K562 (cell line): ENCODE data around the gene SERGEF. TPM values are rescaled to one million over a fixed set of nuclear protein-coding genes. Genes with fewer than 3 reads are reported as not detected.

ENCODE experiments used
- ATAC-seq: fragments of 200-7000 bp; cut with Tn5 transposase; 3 replicates; pipeline ENCODE4 v1.9.1; 2020; ENCODE audit warnings: moderate library complexity
- BruUV-seq: library from RNA; stranded (reverse); fragments of 400-500 nt; replicated peaks from 2 replicates; lab custom pipeline; 2021; lab: Mats Ljungman, UMichigan
- CTCF ChIA-PET: fragments of 300-600 bp; formaldehyde crosslinking; extraction: SDS; loops from one replicate; lab custom pipeline; 2021; ENCODE audit warnings: low intra/inter-chr PET ratio; lab: Yijun Ruan, JAX
- POLR2A ChIA-PET: fragments of 300-600, 350-650 bp; sonication (Branson Sonifier 250); formaldehyde crosslinking; extraction: SDS; loops from one replicate; lab custom pipeline; 2021; ENCODE audit warnings: antibody characterized with exemption, inconsistent platforms; lab: Yijun Ruan, JAX
- DNase-seq, 4 experiments: peaks; one replicate each; pipeline versions ENCODE4 v3.0.0 to v3.0.0-alpha.2; 2011 to 2018; ENCODE audit warnings: low spot score in 3 of 4, mixed read lengths in 3 of 4; ENCODE audit errors: extremely low read depth in 1 of 4
- FAIRE-seq: peaks from 2 replicates; lab custom pipeline; 2011; peaks lifted over from hg19 to GRCh38; lab: Jason Lieb, UNC
- H2AFZ ChIP-seq: 2 replicates; pipeline ENCODE4 v1.6.0; 2011; ENCODE audit warnings: low read depth, low read length, control low read depth, inconsistent platforms
- H3K27ac ChIP-seq: fragments of 200-600 bp; 3 replicates; pipeline ENCODE4 v1.8.0; 2011; ENCODE audit warnings: low read depth, mild to moderate bottlenecking, control low read depth, inconsistent platforms, low read length, moderate library complexity, mixed read lengths; ENCODE audit errors: extremely low read depth
- H3K27me3 ChIP-seq, 2 experiments: fragments of 300-600 bp in 1 of 2; 2 replicates in 1 of 2; 3 replicates in 1 of 2; pipeline versions ENCODE4 v1.6.0 to v1.8.0; 2011; ENCODE audit warnings: inconsistent platforms in 2 of 2, low read length in 2 of 2, mild to moderate bottlenecking in 1 of 2, mixed read lengths in 1 of 2, moderate library complexity in 1 of 2; ENCODE audit not compliant: control insufficient read depth in 2 of 2, insufficient read depth in 2 of 2
- H3K36me3 ChIP-seq: fragments of 300-600 bp; 3 replicates; pipeline ENCODE4 v1.8.0; 2011; ENCODE audit warnings: mild to moderate bottlenecking, low read length, inconsistent platforms; ENCODE audit not compliant: control insufficient read depth, insufficient read depth
- H3K4me1 ChIP-seq, 2 experiments: fragments of 200-600 bp in 1 of 2; replicated peaks in 1 of 2; 2 replicates in 1 of 2; 3 replicates in 1 of 2; pipeline versions ENCODE4 v1.5.1 to v1.8.0; 2011; ENCODE audit warnings: inconsistent platforms in 2 of 2, low read length in 2 of 2, mild to moderate bottlenecking in 1 of 2, mixed read lengths in 1 of 2, moderate library complexity in 1 of 2; ENCODE audit not compliant: control insufficient read depth in 2 of 2, insufficient read depth in 2 of 2
- H3K4me2 ChIP-seq: 2 replicates; pipeline ENCODE4 v1.6.1; 2011; ENCODE audit warnings: low read length, control low read depth, inconsistent platforms, mixed read lengths; ENCODE audit not compliant: insufficient read depth
- H3K4me3 ChIP-seq: fragments of 200-600 bp; sonication (generic), shearing (Covaris generic); 2 replicates; pipeline ENCODE4 v1.5.1; 2016; ENCODE audit warnings: control low read depth, inconsistent platforms
- H3K79me2 ChIP-seq: fragments of 200-600 bp; 3 replicates; pipeline ENCODE4 v1.8.0; 2011; ENCODE audit warnings: low read length, inconsistent platforms; ENCODE audit not compliant: control insufficient read depth, insufficient read depth
- H3K9ac ChIP-seq, 2 experiments: 2 replicates each; pipeline versions ENCODE4 v1.6.0 to v1.6.1; 2011; ENCODE audit warnings: low read depth in 2 of 2, low read length in 2 of 2, control low read depth in 1 of 2, inconsistent platforms in 1 of 2, mild to moderate bottlenecking in 1 of 2, mixed read lengths in 1 of 2; ENCODE audit not compliant: insufficient read depth in 1 of 2
- H3K9me1 ChIP-seq: one replicate; pipeline ENCODE4 v1.6.0; 2011; ENCODE audit warnings: inconsistent platforms, mild to moderate bottlenecking, low read length, moderate library complexity; ENCODE audit not compliant: control insufficient read depth, insufficient read depth
- H3K9me3 ChIP-seq: replicated peaks from 2 replicates; pipeline ENCODE4 v1.5.1; 2011; ENCODE audit warnings: low read depth, low read length, inconsistent platforms; ENCODE audit not compliant: control insufficient read depth, insufficient read depth
- H4K20me1 ChIP-seq: replicated peaks from 2 replicates; pipeline ENCODE4 v1.6.1; 2011; ENCODE audit warnings: low read length, inconsistent platforms, mixed read lengths; ENCODE audit not compliant: control insufficient read depth, insufficient read depth
- CEBPB ChIP-seq: fragments of 450-650 bp; IDR thresholded peaks from 2 replicates; pipeline ENCODE4 v1.6.1; 2016; ENCODE audit warnings: missing genetic modification characterization, missing compliant biosample characterization
- CEBPG ChIP-seq, 3 experiments: fragments of 200-800 bp in 1 of 3; sonication (Bioruptor generic) in 1 of 3; sonication (generic) in 1 of 3; formaldehyde crosslinking in 1 of 3; IDR thresholded peaks in 2 of 3; conservative IDR thresholded peaks in 1 of 3; 2 replicates each; pipeline versions ENCODE4 v1.6.1 to v1.8.0; 2016 to 2022; ENCODE audit warnings: missing compliant biosample characterization in 2 of 3, missing genetic modification characterization in 2 of 3, mild to moderate bottlenecking in 1 of 3, missing genetic modification reagents in 1 of 3
- FOSL1 ChIP-seq: fragments of 200-800 bp; sonication (Bioruptor generic); conservative IDR thresholded peaks from 2 replicates; pipeline ENCODE4 v1.6.1; 2016; ENCODE audit warnings: missing genetic modification characterization, missing compliant biosample characterization
- KAT8 ChIP-seq: fragments of 450-650 bp; IDR thresholded peaks from 2 replicates; pipeline ENCODE4 v1.6.1; 2016; ENCODE audit warnings: low read depth, mild to moderate bottlenecking
- MAFG ChIP-seq: fragments of 450-650 bp; conservative IDR thresholded peaks from 2 replicates; pipeline ENCODE4 v1.6.1; 2016; ENCODE audit warnings: missing genetic modification characterization, missing compliant biosample characterization
- NFE2 ChIP-seq: IDR thresholded peaks from 2 replicates; pipeline ENCODE4 v1.6.1; 2014; ENCODE audit warnings: antibody characterized with exemption, low read depth
- SMAD4 ChIP-seq: fragments of 250-450 bp; sonication (Bioruptor Pico); conservative IDR thresholded peaks from 2 replicates; pipeline ENCODE4 v1.8.0; 2021; ENCODE audit warnings: inconsistent platforms, mild to moderate bottlenecking, moderate library complexity
- WGBS: fragments of 100-300 bp; shearing (Covaris generic); methylation state at CpG from one replicate; pipeline ENCODE4 v1.1.6; 2016; ENCODE audit warnings: low coverage, mixed read lengths; ENCODE audit not compliant: insufficient coverage; ENCODE audit errors: missing lambda C conversion rate; 5-methylcytosine and 5-hydroxymethylcytosine counted together
- in situ Hi-C: fragments of 300-500 bp; cut with MboI; formaldehyde crosslinking; loops from 4 replicates; pipeline ENCODE4 v1.15.0; 2018; ENCODE audit warnings: inconsistent platforms, mixed read lengths
- intact Hi-C: fragments of 100-400 bp; cut with micrococcal nuclease; formaldehyde crosslinking; loops from 2 replicates; pipeline ENCODE4 v1.14.2; 2022
- polyA plus RNA-seq, 8 experiments: library from polyadenylated mRNA; depleted of rRNA in 4 of 8; stranded (reverse) in 5 of 8; unstranded in 3 of 8; fragments of >200 nt; fragmentation: Nextera tagmentation in 2 of 8; fragmentation: Illumina TruSeq in 1 of 8; extraction: Ambion mirVana in 2 of 8; extraction: Trizol in 1 of 8; gene quantifications; 2 replicates each; pipeline versions ENCODE4 v1.2.1 to v1.2.3, GENCODE V29; 2011 to 2014; ENCODE audit warnings: inconsistent platforms in 1 of 8, missing spikeins in 1 of 8
- total RNA-seq, 7 experiments: library from RNA; depleted of rRNA in 6 of 7; stranded (reverse); fragments of >200 nt in 6 of 7; fragmentation: Illumina TruSeq in 2 of 7; extraction: Trizol in 2 of 7; gene quantifications; 2 replicates each; pipeline versions ENCODE4 v1.2.1 to v1.2.3, GENCODE V29; 2011 to 2021; ENCODE audit warnings: low replicate concordance in 1 of 7
- TF ChIP-seq, protein P1 (sequence below), 2 experiments: fragments of 450-650 bp in 1 of 2; sonication (generic) in 1 of 2; formaldehyde crosslinking in 1 of 2; IDR thresholded peaks in 1 of 2; conservative IDR thresholded peaks in 1 of 2; 2 replicates each; pipeline versions ENCODE4 v1.6.1 to v1.8.1; 2016 to 2023; ENCODE audit warnings: mild to moderate bottlenecking in 2 of 2, moderate library complexity in 2 of 2, inconsistent platforms in 1 of 2, missing genetic modification reagents in 1 of 2
- TF ChIP-seq, protein P2 (sequence below): fragments of 250-450 bp; sonication (Bioruptor Pico); IDR thresholded peaks from 2 replicates; pipeline ENCODE4 v1.8.0; 2021; ENCODE audit warnings: mild to moderate bottlenecking, moderate library complexity
- TF ChIP-seq, protein P3 (sequence below): IDR thresholded peaks from 3 replicates; pipeline ENCODE4 v1.6.1; 2011; ENCODE audit warnings: borderline replicate concordance, mild to moderate bottlenecking; ENCODE audit not compliant: insufficient read length, insufficient read depth
- TF ChIP-seq, protein P4 (sequence below): fragments of 250-450 bp; sonication (Bioruptor Pico); IDR thresholded peaks from 2 replicates; pipeline ENCODE4 v1.8.0; 2021; ENCODE audit warnings: borderline replicate concordance, mild to moderate bottlenecking, moderate library complexity; ENCODE audit not compliant: poor library complexity, severe bottlenecking

Gene SERGEF
- total and polyA plus RNA-seq, 9 of the 15 experiments (the other 6 are each of a cell fraction or from before 2014, with no cell fraction given): 10.2 to 28.0 (median 19.9) TPM

DNA sequence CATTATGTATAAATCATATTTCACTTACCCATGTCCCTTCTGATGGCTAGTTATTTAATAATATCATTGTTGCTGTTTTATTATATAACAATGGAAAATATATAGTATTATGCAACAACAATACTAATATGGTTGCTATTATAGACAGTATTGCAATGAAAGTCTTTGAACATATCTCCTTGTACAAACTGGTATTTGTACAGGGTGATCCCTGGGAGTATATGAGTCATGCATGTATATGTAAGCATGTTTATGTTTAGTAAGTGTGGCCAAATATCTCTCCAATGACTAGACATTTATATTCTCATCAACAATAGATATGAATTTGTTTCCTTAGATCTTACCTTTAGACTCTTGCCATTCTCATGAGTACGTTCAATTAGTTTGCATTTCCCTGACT is 222.4 kb downstream of the SERGEF start:
- TF ChIP-seq SMAD4 (CRISPR knock-in tag) (no peak), CEBPG (CRISPR knock-in tag; IDR thresholded peaks at IDR 0.05) (no peak), CEBPG (tag; conservative IDR thresholded peaks at IDR 0.05 in 1 of 2, IDR thresholded peaks at IDR 0.05 in 1 of 2) (peak in 1 of 2 experiments; percentile 65; a peak in 2 of 4 replicates), FOSL1 (tag) (peak; percentile 67), NFE2 (peak; percentile 14; the same call in 1 of the 2 replicates), CEBPB (tag) (0 out of 2 replicates have a peak, but pooled peaks have one; percentile 25), MAFG (tag) (0 out of 2 replicates have a peak, but pooled peaks have one; percentile 31), KAT8 (no peak)
- TF ChIP-seq, protein P1, sequence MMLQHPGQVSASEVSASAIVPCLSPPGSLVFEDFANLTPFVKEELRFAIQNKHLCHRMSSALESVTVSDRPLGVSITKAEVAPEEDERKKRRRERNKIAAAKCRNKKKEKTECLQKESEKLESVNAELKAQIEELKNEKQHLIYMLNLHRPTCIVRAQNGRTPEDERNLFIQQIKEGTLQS (IDR thresholded peaks at IDR 0.05): peak; percentile 25; the same call in 1 of the 2 replicates
- TF ChIP-seq, protein P1 (CRISPR knock-in tag; conservative IDR thresholded peaks at IDR 0.05): no peak
- TF ChIP-seq, protein P2, sequence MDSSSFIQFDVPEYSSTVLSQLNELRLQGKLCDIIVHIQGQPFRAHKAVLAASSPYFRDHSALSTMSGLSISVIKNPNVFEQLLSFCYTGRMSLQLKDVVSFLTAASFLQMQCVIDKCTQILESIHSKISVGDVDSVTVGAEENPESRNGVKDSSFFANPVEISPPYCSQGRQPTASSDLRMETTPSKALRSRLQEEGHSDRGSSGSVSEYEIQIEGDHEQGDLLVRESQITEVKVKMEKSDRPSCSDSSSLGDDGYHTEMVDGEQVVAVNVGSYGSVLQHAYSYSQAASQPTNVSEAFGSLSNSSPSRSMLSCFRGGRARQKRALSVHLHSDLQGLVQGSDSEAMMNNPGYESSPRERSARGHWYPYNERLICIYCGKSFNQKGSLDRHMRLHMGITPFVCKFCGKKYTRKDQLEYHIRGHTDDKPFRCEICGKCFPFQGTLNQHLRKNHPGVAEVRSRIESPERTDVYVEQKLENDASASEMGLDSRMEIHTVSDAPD (CRISPR knock-in tag): no peak
- TF ChIP-seq, protein P3, sequence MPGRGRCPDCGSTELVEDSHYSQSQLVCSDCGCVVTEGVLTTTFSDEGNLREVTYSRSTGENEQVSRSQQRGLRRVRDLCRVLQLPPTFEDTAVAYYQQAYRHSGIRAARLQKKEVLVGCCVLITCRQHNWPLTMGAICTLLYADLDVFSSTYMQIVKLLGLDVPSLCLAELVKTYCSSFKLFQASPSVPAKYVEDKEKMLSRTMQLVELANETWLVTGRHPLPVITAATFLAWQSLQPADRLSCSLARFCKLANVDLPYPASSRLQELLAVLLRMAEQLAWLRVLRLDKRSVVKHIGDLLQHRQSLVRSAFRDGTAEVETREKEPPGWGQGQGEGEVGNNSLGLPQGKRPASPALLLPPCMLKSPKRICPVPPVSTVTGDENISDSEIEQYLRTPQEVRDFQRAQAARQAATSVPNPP: no peak
- TF ChIP-seq, protein P4, sequence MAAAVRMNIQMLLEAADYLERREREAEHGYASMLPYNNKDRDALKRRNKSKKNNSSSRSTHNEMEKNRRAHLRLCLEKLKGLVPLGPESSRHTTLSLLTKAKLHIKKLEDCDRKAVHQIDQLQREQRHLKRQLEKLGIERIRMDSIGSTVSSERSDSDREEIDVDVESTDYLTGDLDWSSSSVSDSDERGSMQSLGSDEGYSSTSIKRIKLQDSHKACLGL (CRISPR knock-in tag): no peak
- Histone ChIP-seq H2AFZ (no peak overlapping the region), H3K27me3 (no peaks in the 10 kb centered on the region), H3K27ac (no peak overlapping the region), H3K36me3 (no peaks in the 10 kb centered on the region), H3K9me1 (no peaks in the 10 kb centered on the region), H3K9ac (no peak overlapping the region), H3K4me1 (peaks cover 0 to 6% of the 10 kb centered on the region in 2 experiments; a peak in 1 of 5 replicates), H3K4me2 (no peak overlapping the region), H4K20me1 (no peaks in the 10 kb centered on the region; the same call in 1 of the 2 replicates), H3K9me3 (no peaks in the 10 kb centered on the region), H3K4me3 (no peak overlapping the region), H3K79me2 (no peaks in the 10 kb centered on the region)
- FAIRE-seq (no peak), DNase-seq (no peak), ATAC-seq (no peak)
- intact Hi-C loops (no loop called here), in situ Hi-C loops (no loop called here)
- 50% methylated on average over 1 of the region's 1 CpG for WGBS
- no TSS peak for BruUV-seq
- ChIA-PET POLR2A (interaction anchor here (1.0 kb wide), 1 partner anchor 11 kb away, joined by 3 read pairs; no protein-coding TSS in a partner anchor), CTCF (no interaction called here)
